ENCODE measurements around the gene SENP5.

Gene SENP5

GRCh38 chr3:196966526-196967401 lies 99.0 kb downstream of the SENP5 start:
- Histone ChIP-seq H2AFZ (ENCODE audit: low read length) (no peak overlapping the region), H3K4me3 (ENCODE audit: low read length, poor library complexity, severe bottlenecking) (no peak overlapping the region), H3K9ac (ENCODE audit: low read depth, low read length, poor library complexity, severe bottlenecking) (no peak overlapping the region), H4K20me1 (ENCODE audit: insufficient read depth, low read length, poor library complexity, severe bottlenecking) (no peaks in the 10 kb centered on the region), H3K4me2 (ENCODE audit: low read depth, low read length, poor library complexity, severe bottlenecking) (no peak overlapping the region), H3K9me2 (replicated peaks; ENCODE audit: low read depth, low read length) (no peaks in the 10 kb centered on the region), H3K79me2 (ENCODE audit: insufficient read depth, low read length) (0 out of 2 replicates have a peak, but pooled peaks cover 7% of the 10 kb centered on the region), H3F3A (ENCODE audit: low read depth) (no peaks in the 10 kb centered on the region), H3K4me1 (ENCODE audit: insufficient read depth, low read length, poor library complexity, severe bottlenecking) (peaks cover 3% of the 10 kb centered on the region), H3K27me3 (ENCODE audit: insufficient read depth, low read length, poor library complexity, severe bottlenecking) (no peaks in the 10 kb centered on the region), H3K36me3 (ENCODE audit: insufficient read depth, low read length) (no peaks in the 10 kb centered on the region), H3K9me3 (ENCODE audit: insufficient read depth, low read depth, low read length) (no peaks in the 10 kb centered on the region)
- TF ChIP-seq EZH2phosphoT487 (IDR thresholded peaks at IDR 0.05; ENCODE audit: borderline replicate concordance) (no peak), CTCF (conservative IDR thresholded peaks at IDR 0.05; ENCODE audit: low read length) (no peak)

DNA sequence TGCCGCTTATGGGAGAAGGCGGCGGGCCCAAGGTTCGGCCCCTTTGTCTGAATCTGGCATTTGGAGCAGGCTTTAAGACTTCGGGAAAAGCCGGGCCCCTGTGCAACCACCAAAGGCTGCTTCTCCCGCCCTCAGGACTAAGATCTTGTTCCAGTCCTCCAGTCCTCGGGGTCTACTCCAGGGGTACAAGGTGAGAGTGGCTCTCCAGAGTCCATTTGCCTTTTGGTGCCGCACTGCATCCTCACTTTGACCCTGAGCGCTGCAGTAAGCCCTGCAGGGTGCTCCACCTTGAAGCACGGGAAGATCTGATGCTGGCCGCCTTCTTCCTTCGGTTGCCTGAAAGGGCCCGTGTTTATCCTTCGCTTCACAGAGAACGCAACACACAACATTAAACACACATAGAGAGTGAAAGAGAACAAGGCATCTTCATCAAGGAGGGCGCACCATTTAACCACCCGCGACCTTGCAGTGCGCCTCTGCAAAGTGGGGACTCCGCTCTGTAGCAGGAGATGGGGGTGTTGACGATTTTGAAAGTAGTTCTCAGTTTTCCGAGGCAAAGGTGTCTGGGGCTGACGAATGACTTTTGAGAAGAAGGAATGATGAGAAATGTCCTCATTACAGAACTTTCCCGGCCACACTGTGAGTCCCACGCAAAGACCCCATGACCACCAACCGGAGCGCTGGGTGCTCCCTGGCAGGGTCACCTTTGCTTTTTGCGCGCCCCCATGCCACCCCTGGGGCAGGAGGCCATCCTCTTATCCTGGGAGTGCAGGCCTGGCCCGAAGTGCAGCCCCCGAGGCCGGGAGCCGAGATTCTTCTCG lies 99.9 kb downstream of the SENP5 start:
- Histone ChIP-seq H3K9ac (ENCODE audit: low read depth, low read length, poor library complexity, severe bottlenecking) (peak overlapping the region; percentile 61), H3F3A (ENCODE audit: low read depth) (no peaks in the 10 kb centered on the region), H3K4me1 (ENCODE audit: insufficient read depth, low read length, poor library complexity, severe bottlenecking) (peaks cover 3% of the 10 kb centered on the region), H3K36me3 (ENCODE audit: insufficient read depth, low read length) (no peaks in the 10 kb centered on the region), H3K79me2 (ENCODE audit: insufficient read depth, low read length) (0 out of 2 replicates have a peak, but pooled peaks cover 7% of the 10 kb centered on the region), H3K4me2 (ENCODE audit: low read depth, low read length, poor library complexity, severe bottlenecking) (peak overlapping the region; percentile 73), H3K27me3 (ENCODE audit: insufficient read depth, low read length, poor library complexity, severe bottlenecking) (no peaks in the 10 kb centered on the region), H3K4me3 (ENCODE audit: low read length, poor library complexity, severe bottlenecking) (peak overlapping the region; percentile 74), H3K9me3 (ENCODE audit: insufficient read depth, low read depth, low read length) (no peaks in the 10 kb centered on the region), H4K20me1 (ENCODE audit: insufficient read depth, low read length, poor library complexity, severe bottlenecking) (no peaks in the 10 kb centered on the region), H3K9me2 (replicated peaks; ENCODE audit: low read depth, low read length) (no peaks in the 10 kb centered on the region), H2AFZ (ENCODE audit: low read length) (no peak overlapping the region; the same call in 1 of the 2 replicates)
- no peak for TF ChIP-seq EZH2phosphoT487 (IDR thresholded peaks at IDR 0.05; ENCODE audit: borderline replicate concordance)
- no peak for TF ChIP-seq CTCF (conservative IDR thresholded peaks at IDR 0.05; ENCODE audit: low read length)

- no peak for TF ChIP-seq EZH2phosphoT487 (IDR thresholded peaks at IDR 0.05; ENCODE audit: borderline replicate concordance)
- TF ChIP-seq CTCF (conservative IDR thresholded peaks at IDR 0.05; ENCODE audit: low read length), result no peak
- H4K20me1 ChIP-seq (ENCODE audit: insufficient read depth, low read length, poor library complexity, severe bottlenecking), result no peaks in the 10 kb centered on the region
- H3K9me3 ChIP-seq (ENCODE audit: insufficient read depth, low read depth, low read length), result no peaks in the 10 kb centered on the region
- H2AFZ ChIP-seq (ENCODE audit: low read length), result peak within 1 kb of the TSS; percentile 98
- peak within 1 kb of the TSS; percentile 87 for H3K4me3 ChIP-seq (ENCODE audit: low read length, poor library complexity, severe bottlenecking)
- no peaks in the 10 kb centered on the region for H3K9me2 ChIP-seq (replicated peaks; ENCODE audit: low read depth, low read length)
- H3K4me2 ChIP-seq (ENCODE audit: low read depth, low read length, poor library complexity, severe bottlenecking), result peak within 1 kb of the TSS; percentile 89
- 0 out of 2 replicates have a peak, but pooled peaks cover 7% of the 10 kb centered on the region for H3K79me2 ChIP-seq (ENCODE audit: insufficient read depth, low read length)
- peaks cover 3% of the 10 kb centered on the region for H3K4me1 ChIP-seq (ENCODE audit: insufficient read depth, low read length, poor library complexity, severe bottlenecking)
- H3K27me3 ChIP-seq (ENCODE audit: insufficient read depth, low read length, poor library complexity, severe bottlenecking), result no peaks in the 10 kb centered on the region
- H3K36me3 ChIP-seq (ENCODE audit: insufficient read depth, low read length), result no peaks in the 10 kb centered on the region
- peak within 1 kb of the TSS; percentile 88 for H3K9ac ChIP-seq (ENCODE audit: low read depth, low read length, poor library complexity, severe bottlenecking)
- no peaks in the 10 kb centered on the region for H3F3A ChIP-seq (ENCODE audit: low read depth)
These were observed 100.8 kb downstream of the SENP5 start, which contains the start of gene PIGZ for GRCh38 chr3:196968233-196969133. Gene PIGZ (minus strand): TSS chr3:196968833. CDS start chr3:196952031, 16,802 bp downstream.

Data from Loucy (cell line).